Nephron progenitor cell (in vitro differentiated cells): ENCODE results near the gene GAS2.

ENCODE experiments used
- DNase-seq: peaks from one replicate; pipeline ENCODE4 v3.0.0; 2021
- H3K27ac Mint-ChIP-seq: 2 replicates; pipeline ENCODE4 v1.8.0; 2021; ENCODE audit warnings: mild to moderate bottlenecking, moderate library complexity, mixed read lengths
- H3K27me3 Mint-ChIP-seq: 2 replicates; pipeline ENCODE4 v1.8.0; 2021; ENCODE audit warnings: mild to moderate bottlenecking, low read depth, mixed read lengths; ENCODE audit not compliant: poor library complexity
- H3K36me3 Mint-ChIP-seq: 2 replicates; pipeline ENCODE4 v1.8.0; 2021; ENCODE audit warnings: low read depth, mixed read lengths
- H3K4me1 Mint-ChIP-seq: 2 replicates; pipeline ENCODE4 v1.8.0; 2021; ENCODE audit warnings: mixed read lengths
- H3K4me3 Mint-ChIP-seq: 2 replicates; pipeline ENCODE4 v1.8.0; 2021; ENCODE audit warnings: mild to moderate bottlenecking, moderate library complexity, mixed read lengths
- H3K9me3 Mint-ChIP-seq: 2 replicates; pipeline ENCODE4 v1.8.0; 2021; ENCODE audit warnings: mild to moderate bottlenecking, moderate library complexity, mixed read lengths
- TF ChIP-seq, protein P1 (sequence below): fragments of 200-600 bp; sonication (generic); IDR thresholded peaks from 2 replicates; pipeline ENCODE4 v1.5.0; 2021; ENCODE audit warnings: antibody characterized with exemption

The GAS2 gene

GRCh38 chr11:22786475-22786874 is 120.1 kb downstream of the GAS2 start:
- TF ChIP-seq, protein P1, sequence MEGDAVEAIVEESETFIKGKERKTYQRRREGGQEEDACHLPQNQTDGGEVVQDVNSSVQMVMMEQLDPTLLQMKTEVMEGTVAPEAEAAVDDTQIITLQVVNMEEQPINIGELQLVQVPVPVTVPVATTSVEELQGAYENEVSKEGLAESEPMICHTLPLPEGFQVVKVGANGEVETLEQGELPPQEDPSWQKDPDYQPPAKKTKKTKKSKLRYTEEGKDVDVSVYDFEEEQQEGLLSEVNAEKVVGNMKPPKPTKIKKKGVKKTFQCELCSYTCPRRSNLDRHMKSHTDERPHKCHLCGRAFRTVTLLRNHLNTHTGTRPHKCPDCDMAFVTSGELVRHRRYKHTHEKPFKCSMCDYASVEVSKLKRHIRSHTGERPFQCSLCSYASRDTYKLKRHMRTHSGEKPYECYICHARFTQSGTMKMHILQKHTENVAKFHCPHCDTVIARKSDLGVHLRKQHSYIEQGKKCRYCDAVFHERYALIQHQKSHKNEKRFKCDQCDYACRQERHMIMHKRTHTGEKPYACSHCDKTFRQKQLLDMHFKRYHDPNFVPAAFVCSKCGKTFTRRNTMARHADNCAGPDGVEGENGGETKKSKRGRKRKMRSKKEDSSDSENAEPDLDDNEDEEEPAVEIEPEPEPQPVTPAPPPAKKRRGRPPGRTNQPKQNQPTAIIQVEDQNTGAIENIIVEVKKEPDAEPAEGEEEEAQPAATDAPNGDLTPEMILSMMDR, result no peak
- H3K36me3 Mint-ChIP-seq, result peaks cover 8% of the 10 kb centered on the region

GRCh38 chr11:22787055-22787454 is 120.6 kb downstream of the GAS2 start:
- no peak for DNase-seq
- H3K9me3 Mint-ChIP-seq, result peaks cover 10% of the 10 kb centered on the region
- no peaks in the 10 kb centered on the region for H3K27me3 Mint-ChIP-seq
- H3K4me3 Mint-ChIP-seq, result no peak overlapping the region
- H3K4me1 Mint-ChIP-seq, result no peaks in the 10 kb centered on the region
- TF ChIP-seq, protein P1, result no peak
- no peak overlapping the region for H3K27ac Mint-ChIP-seq
- peaks cover 8% of the 10 kb centered on the region for H3K36me3 Mint-ChIP-seq

More at GRCh38 chr11:22786475-22786874, 120.1 kb downstream of the GAS2 start:
- no peaks in the 10 kb centered on the region for H3K27me3 Mint-ChIP-seq
- DNase-seq, result no peak
- H3K27ac Mint-ChIP-seq, result no peak overlapping the region
- no peaks in the 10 kb centered on the region for H3K4me1 Mint-ChIP-seq
- H3K9me3 Mint-ChIP-seq, result peaks cover 10% of the 10 kb centered on the region
- H3K4me3 Mint-ChIP-seq, result no peak overlapping the region

DNA sequence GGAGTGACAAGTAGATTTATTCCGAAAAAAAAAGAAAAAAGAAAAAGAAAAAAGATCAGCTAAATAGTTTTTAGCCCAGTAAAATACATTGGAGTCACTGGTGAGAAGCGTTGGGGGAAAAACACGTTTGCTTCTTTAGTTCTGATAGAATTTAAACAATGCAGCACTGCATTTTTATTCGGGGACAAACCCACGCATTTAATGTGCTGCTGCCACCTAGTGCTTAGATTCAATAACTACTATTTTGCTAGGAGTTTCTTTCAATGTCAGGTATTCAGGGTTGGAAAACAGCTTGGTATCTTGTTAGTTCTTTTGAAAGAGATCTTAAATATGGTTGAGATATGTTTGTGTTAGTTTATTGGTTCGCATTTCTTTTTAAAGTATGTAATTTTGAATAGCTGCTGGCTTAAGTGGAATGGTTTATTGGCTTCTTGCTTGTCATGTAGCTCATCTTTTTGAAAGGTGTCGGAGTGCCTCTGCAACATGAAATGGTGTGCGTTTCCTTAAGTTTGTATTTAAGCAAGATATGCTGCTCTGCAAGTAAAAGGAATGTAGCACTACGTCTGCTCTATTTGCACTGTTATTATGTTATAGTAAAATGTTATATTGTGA is 121.2 kb downstream of the GAS2 start:
- DNase-seq, result peak; percentile 26
- no peak overlapping the region for H3K4me3 Mint-ChIP-seq
- peaks cover 3% of the 10 kb centered on the region for H3K4me1 Mint-ChIP-seq

DNA sequence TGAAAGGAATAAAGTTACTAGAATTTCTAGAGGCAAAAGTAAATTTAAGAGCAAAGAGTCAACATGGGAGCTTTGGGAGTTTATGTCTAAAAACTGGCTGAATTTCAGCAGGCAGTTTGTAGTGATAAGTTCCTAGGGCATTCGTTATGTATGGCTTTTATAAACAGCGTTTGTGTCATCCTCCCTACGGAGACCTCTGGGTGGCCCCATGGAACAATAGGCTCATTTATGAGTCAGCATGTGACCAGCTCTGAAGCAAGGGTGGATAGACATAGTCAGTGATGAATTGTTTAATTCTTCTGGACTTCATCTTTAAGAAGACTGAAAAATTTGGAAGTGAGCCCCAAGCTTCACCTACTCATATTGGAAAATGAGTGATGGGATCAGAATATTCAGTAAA is 126.1 kb downstream of the GAS2 start:
- Mint-ChIP-seq H3K27me3 (peaks cover 4% of the 10 kb centered on the region), H3K36me3 (no peaks in the 10 kb centered on the region), H3K4me3 (no peak overlapping the region), H3K9me3 (no peaks in the 10 kb centered on the region), H3K27ac (no peak overlapping the region), H3K4me1 (peaks cover 4% of the 10 kb centered on the region)
- no peak for DNase-seq
- TF ChIP-seq, protein P1, result no peak

More for the DNA sequence above, 121.2 kb downstream of the GAS2 start:
- peaks cover 8% of the 10 kb centered on the region for H3K36me3 Mint-ChIP-seq
- TF ChIP-seq, protein P1, result peak; percentile 77
- H3K27ac Mint-ChIP-seq, result no peak overlapping the region
- H3K9me3 Mint-ChIP-seq, result peaks cover 10% of the 10 kb centered on the region
- no peaks in the 10 kb centered on the region for H3K27me3 Mint-ChIP-seq

DNA sequence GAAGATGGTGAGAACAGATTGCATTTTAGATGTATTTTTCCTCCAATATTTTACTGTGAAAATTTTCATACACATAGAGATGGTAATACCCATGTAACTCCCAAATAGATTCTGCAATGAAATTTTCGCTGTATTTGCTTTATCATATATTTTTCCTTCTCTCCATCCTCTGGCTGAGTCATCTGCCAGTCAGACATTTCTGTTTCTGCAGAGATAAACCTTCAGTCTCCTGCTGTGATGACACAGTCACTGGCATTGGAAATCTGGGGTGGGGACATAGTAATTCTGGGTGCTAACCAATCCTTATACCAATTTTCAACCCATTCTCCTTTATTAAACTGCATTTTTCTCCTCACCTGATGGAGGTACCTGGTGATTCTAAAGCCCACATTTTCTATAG is 129.5 kb downstream of the GAS2 start:
- H3K4me1 Mint-ChIP-seq, result peaks cover 9% of the 10 kb centered on the region
- no peak for DNase-seq
- no peaks in the 10 kb centered on the region for H3K36me3 Mint-ChIP-seq
- TF ChIP-seq, protein P1, result no peak
- no peaks in the 10 kb centered on the region for H3K9me3 Mint-ChIP-seq
- no peak overlapping the region for H3K4me3 Mint-ChIP-seq
- no peak overlapping the region for H3K27ac Mint-ChIP-seq
- peaks cover 4% of the 10 kb centered on the region for H3K27me3 Mint-ChIP-seq

- TF ChIP-seq, protein P1, result no peak
- no peak for DNase-seq
- no peak overlapping the region for H3K27ac Mint-ChIP-seq
- no peak overlapping the region for H3K4me3 Mint-ChIP-seq
- peaks cover 9% of the 10 kb centered on the region for H3K4me1 Mint-ChIP-seq
- H3K27me3 Mint-ChIP-seq, result peaks cover 4% of the 10 kb centered on the region
- H3K9me3 Mint-ChIP-seq, result no peaks in the 10 kb centered on the region
- no peaks in the 10 kb centered on the region for H3K36me3 Mint-ChIP-seq
Observed at GRCh38 chr11:22797047-22797446, 130.6 kb downstream of the GAS2 start.
